Measurements from ENCODE around the gene TOM1L2. TPM values are rescaled to one million over a fixed set of nuclear protein-coding genes. Genes with fewer than 3 reads are reported as not detected.

The TOM1L2 gene
- total RNA-seq, 1 experiment from 2014 or later = 24.1 TPM

GRCh38 chr17:17913695-17914332 is 58.4 kb downstream of the TOM1L2 start:
- Histone ChIP-seq H2AFZ (ENCODE audit: low read depth, low read length, poor library complexity, severe bottlenecking) (no peak overlapping the region), H3K36me3 (ENCODE audit: control insufficient read depth in 1 of 2, insufficient read depth in 2 of 2, low read length in 2 of 2) (no peaks in the 10 kb centered on the region), H3K27me3 (ENCODE audit: insufficient read depth, low read length) (no peaks in the 10 kb centered on the region), H4K20me1 (ENCODE audit: insufficient read depth) (no peaks in the 10 kb centered on the region), H3K9me3 (ENCODE audit: control insufficient read depth in 1 of 2, insufficient read depth in 1 of 2, low read depth in 1 of 2, low read length in 2 of 2) (no peaks in the 10 kb centered on the region), H3K4me2 (ENCODE audit: low read length) (peak overlapping the region; percentile 91), H3K79me2 (ENCODE audit: insufficient read depth, low read length) (no peaks in the 10 kb centered on the region), H3K4me3 (replicated peaks in 1 of 2; ENCODE audit: low read depth in 1 of 2, low read length in 2 of 2) (peak overlapping the region in 1 of 2 experiments; percentile 39; a peak in 3 of 4 replicates), H3K9me2 (ENCODE audit: insufficient read depth) (no peaks in the 10 kb centered on the region), H3K27ac (ENCODE audit: low read depth, low read length) (peak overlapping the region; percentile 59), H3K4me1 (ENCODE audit: control insufficient read depth in 1 of 2, insufficient read depth in 2 of 2, low read length in 2 of 2) (peaks cover 28 to 33% of the 10 kb centered on the region in 2 experiments), H3K9ac (ENCODE audit: low read length) (peak overlapping the region; percentile 34)
- no TSS peak for BruUV-seq (replicated peaks)
- ChIA-PET POLR2A (no interaction called here), CTCF (interaction anchor here (1.7 kb wide), 1 partner anchor 13 kb away, joined by 5 read pairs; no protein-coding TSS in a partner anchor), RAD21 (ENCODE audit: low non-redundant PET in 1 of 2, low total read pairs in 2 of 2, uncharacterized antibody in 2 of 2, unreplicated experiment in 2 of 2) (interaction anchor here (0.5 to 1.6 kb wide), 3 partner anchors 23 to 208 kb away, joined by 3 to 4 read pairs (median 3); no protein-coding TSS in a partner anchor)
- intact Hi-C loops (cut with micrococcal nuclease) = no loop called here
- peak; percentile 82 for DNase-seq (ENCODE audit: low read depth, low spot score)
- ATAC-seq = peak; percentile 98
- no peak for TF ChIP-seq ATF3 (IDR thresholded peaks at IDR 0.05)
- peak; percentile 32; the same call in 1 of the 2 replicates for TF ChIP-seq RAD21 (IDR thresholded peaks at IDR 0.05; ENCODE audit: low read depth)
- TF ChIP-seq MAX (IDR thresholded peaks at IDR 0.05) = peak; percentile 67; the same call in 1 of the 2 replicates
- TF ChIP-seq YY1 (IDR thresholded peaks at IDR 0.05; ENCODE audit: extremely low read depth, insufficient replicate concordance, low read depth, low read length) = peak; percentile 61
- TF ChIP-seq ELF1 (IDR thresholded peaks at IDR 0.05; ENCODE audit: borderline replicate concordance, low read depth) = no peak
- peak; percentile 81 for TF ChIP-seq SP1 (IDR thresholded peaks at IDR 0.05; ENCODE audit: low read depth)
- peak; percentile 50 for TF ChIP-seq ZBTB33 (IDR thresholded peaks at IDR 0.05; ENCODE audit: extremely low read depth, insufficient replicate concordance, low read length)
- TF ChIP-seq TCF7L2 (IDR thresholded peaks at IDR 0.05; ENCODE audit: borderline replicate concordance, extremely low read depth, insufficient read depth, insufficient read length) = peak; percentile 59
- no peak; the same call in 1 of the 2 replicates for TF ChIP-seq SRF (IDR thresholded peaks at IDR 0.05; ENCODE audit: low read depth)
- TF ChIP-seq FOSL1 (IDR thresholded peaks at IDR 0.05; ENCODE audit: low read depth) = peak; percentile 86
- peak; percentile 89 for TF ChIP-seq JUND (IDR thresholded peaks at IDR 0.05)
- TF ChIP-seq CBX3 (IDR thresholded peaks at IDR 0.05; ENCODE audit: low read depth) = 0 out of 2 replicates have a peak, but pooled peaks have one; percentile 70
- TF ChIP-seq POLR2A (IDR thresholded peaks at IDR 0.05; ENCODE audit: borderline replicate concordance, extremely low read depth, insufficient read depth, insufficient read length) = peak; percentile 31
- TF ChIP-seq EZH2 (IDR thresholded peaks at IDR 0.05) = no peak
- TF ChIP-seq EGR1 (IDR thresholded peaks at IDR 0.05; ENCODE audit: low read depth) = no peak
- no peak for TF ChIP-seq ZNF274 (IDR thresholded peaks at IDR 0.05; ENCODE audit: low read depth, low read length)
- peak; percentile 61 for TF ChIP-seq POLR2AphosphoS5 (IDR thresholded peaks at IDR 0.05; ENCODE audit: low read depth, low read length)
- no peak for TF ChIP-seq ZFX (IDR thresholded peaks at IDR 0.05)
- no peak for TF ChIP-seq REST (IDR thresholded peaks at IDR 0.05; ENCODE audit: low read depth)
- TF ChIP-seq SIN3A (IDR thresholded peaks at IDR 0.05; ENCODE audit: low read depth) = peak; percentile 67; the same call in 1 of the 2 replicates
- TF ChIP-seq EZH2phosphoT487 (IDR thresholded peaks at IDR 0.05; ENCODE audit: borderline replicate concordance) = no peak
- no peak for TF ChIP-seq CEBPB (IDR thresholded peaks at IDR 0.05; ENCODE audit: low read depth)
